Liver (tissue), 9 donors: ENCODE measurements around the gene TNRC6B. TPM values are rescaled to one million over a fixed set of nuclear protein-coding genes. Genes with fewer than 3 reads are reported as not detected.

Experiments
- DNase-seq: peaks from one replicate; pipeline ENCODE4 v3.0.0-alpha.2; 2017; ENCODE audit warnings: low spot score
- H3K27ac ChIP-seq, 2 donors: one replicate each; pipeline ENCODE4 v1.7.0; 2013; ENCODE audit warnings: inconsistent platforms in 2 of 2, low read length in 2 of 2, control low read depth in 1 of 2, low read depth in 1 of 2, mild to moderate bottlenecking in 1 of 2
- H3K27me3 ChIP-seq, 4 donors: one replicate each; pipeline versions ENCODE4 v1.6.1 to v1.7.0; 2013; ENCODE audit warnings: low read length in 3 of 4, inconsistent platforms in 1 of 4, mild to moderate bottlenecking in 1 of 4, moderate library complexity in 1 of 4; ENCODE audit not compliant: control insufficient read depth in 4 of 4, insufficient read depth in 4 of 4
- H3K36me3 ChIP-seq, 4 donors: one replicate each; pipeline versions ENCODE4 v1.6.1 to v1.7.0; 2013; ENCODE audit warnings: low read length in 3 of 4, mild to moderate bottlenecking in 3 of 4, low read depth in 1 of 4, moderate library complexity in 1 of 4; ENCODE audit not compliant: control insufficient read depth in 4 of 4, insufficient read depth in 3 of 4
- H3K4me1 ChIP-seq, 4 donors: one replicate each; pipeline versions ENCODE4 v1.6.1 to v1.7.0; 2013; ENCODE audit warnings: low read length in 3 of 4, mild to moderate bottlenecking in 3 of 4, moderate library complexity in 1 of 4; ENCODE audit not compliant: control insufficient read depth in 4 of 4, insufficient read depth in 4 of 4
- H3K4me3 ChIP-seq, 3 donors: one replicate each; pipeline versions ENCODE4 v1.6.1 to v1.7.0; 2013; ENCODE audit warnings: low read length in 3 of 3, control low read depth in 1 of 3, low read depth in 1 of 3, mild to moderate bottlenecking in 1 of 3
- H3K9ac ChIP-seq, 2 donors: one replicate each; pipeline ENCODE4 v1.7.0; 2013; ENCODE audit warnings: low read length in 2 of 2, mild to moderate bottlenecking in 2 of 2, moderate library complexity in 2 of 2, control low read depth in 1 of 2, low read depth in 1 of 2
- H3K9me3 ChIP-seq, 4 donors: one replicate each; pipeline versions ENCODE4 v1.6.1 to v1.7.0; 2013; ENCODE audit warnings: low read length in 3 of 4; ENCODE audit not compliant: control insufficient read depth in 4 of 4
- FOXA1 ChIP-seq: IDR thresholded peaks from 2 replicates; pipeline ENCODE4 v1.6.1; 2016; ENCODE audit warnings: antibody characterized with exemption
- FOXA2 ChIP-seq: IDR thresholded peaks from 2 replicates; pipeline ENCODE4 v1.6.1; 2016; ENCODE audit warnings: antibody characterized with exemption
- HNF4A ChIP-seq, 2 donors: conservative IDR thresholded peaks; 2 replicates each; pipeline ENCODE4 v1.6.1; 2016; ENCODE audit warnings: antibody characterized with exemption in 2 of 2, mild to moderate bottlenecking in 2 of 2
- JUND ChIP-seq, 2 donors: IDR thresholded peaks; 2 replicates each; pipeline ENCODE4 v1.6.1; 2016; ENCODE audit warnings: antibody characterized with exemption in 2 of 2
- RAD21 ChIP-seq, 2 donors: IDR thresholded peaks; 2 replicates each; pipeline ENCODE4 v1.6.1; 2016; ENCODE audit warnings: antibody characterized with exemption in 2 of 2, mild to moderate bottlenecking in 2 of 2
- REST ChIP-seq: IDR thresholded peaks from 2 replicates; pipeline ENCODE4 v1.6.1; 2016; ENCODE audit warnings: antibody characterized with exemption, mild to moderate bottlenecking
- RXRA ChIP-seq, 2 donors: IDR thresholded peaks; 2 replicates each; pipeline ENCODE4 v1.6.1; 2017 to 2018; ENCODE audit warnings: antibody characterized with exemption in 2 of 2, mild to moderate bottlenecking in 1 of 2
- TAF1 ChIP-seq: conservative IDR thresholded peaks from 2 replicates; pipeline ENCODE4 v1.6.1; 2016; ENCODE audit warnings: antibody characterized with exemption, mild to moderate bottlenecking
- YY1 ChIP-seq: IDR thresholded peaks from 2 replicates; pipeline ENCODE4 v1.6.1; 2016; ENCODE audit warnings: antibody characterized with exemption, mild to moderate bottlenecking
- WGBS: extraction: QIAGEN DNeasy Blood & Tissue Kit; methylation state at CpG from one replicate; pipeline ENCODE4 v1.1.7; 2013; 5-methylcytosine and 5-hydroxymethylcytosine counted together
- polyA plus RNA-seq, 2 donors: library from polyadenylated mRNA; stranded (reverse) in 1 of 2; unstranded in 1 of 2; fragments of 200-250 nt in 1 of 2; fragments of >200 nt in 1 of 2; fragmentation: Nextera tagmentation in 1 of 2; extraction: Ambion mirVana in 1 of 2; gene quantifications; one replicate each; pipeline versions ENCODE4 v1.2.1 to v1.2.3, GENCODE V29; 2013 to 2015
- total RNA-seq, 2 donors: library from RNA; depleted of rRNA; stranded (reverse); fragments of >200 nt; gene quantifications; one replicate each; pipeline ENCODE4 v1.2.3, GENCODE V29; 2014
- TF ChIP-seq, protein P1 (sequence below): fragments of 150-350 bp; IDR thresholded peaks from 2 replicates; pipeline ENCODE4 v1.5.1; 2017; ENCODE audit warnings: improper control_type of control experiment, low read depth, low read length; ENCODE audit not compliant: missing input control
- TF ChIP-seq, protein P2 (sequence below): IDR thresholded peaks from 2 replicates; pipeline ENCODE4 v1.6.1; 2016; ENCODE audit warnings: antibody characterized with exemption
- TF ChIP-seq, protein P3 (sequence below): IDR thresholded peaks from 2 replicates; pipeline ENCODE4 v1.6.1; 2016; ENCODE audit warnings: antibody characterized with exemption
- donor health status: healthy.
- donor health status: healthy.
- donor health status: healthy.
- donor health status: healthy.
- donor health status: healthy.

Gene TNRC6B
- total and polyA plus RNA-seq, 4 donors = 4.6 to 39.1 (median 26.4) TPM

DNA sequence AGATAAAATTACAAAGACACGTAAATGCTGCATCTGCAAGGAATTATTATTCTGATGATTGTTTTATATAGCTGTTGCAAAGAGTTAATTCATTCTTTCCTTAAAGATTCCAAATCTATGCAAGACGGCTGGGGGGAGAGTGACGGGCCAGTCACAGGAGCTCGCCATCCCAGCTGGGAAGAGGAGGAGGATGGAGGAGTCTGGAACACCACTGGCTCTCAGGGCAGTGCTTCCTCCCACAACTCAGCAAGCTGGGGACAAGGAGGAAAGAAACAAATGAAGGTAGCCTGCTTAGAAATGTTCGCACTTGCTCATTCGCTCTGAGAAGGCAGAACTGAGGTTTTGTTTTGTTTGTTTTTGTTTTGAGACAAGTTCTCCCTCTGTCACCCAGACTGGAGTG lies 95.6 kb downstream of the TNRC6B start:
- no peaks in the 10 kb centered on the region for H3K9me3 ChIP-seq
- peaks cover 0 to 14% (median 7%) of the 10 kb centered on the region in 4 donors for H3K36me3 ChIP-seq
- H3K9ac ChIP-seq = no peak overlapping the region
- H3K27me3 ChIP-seq = no peaks in the 10 kb centered on the region
- H3K27ac ChIP-seq = peak overlapping the region in 1 of 2 donors; percentile 13
- DNase-seq = no peak
- H3K4me3 ChIP-seq = no peak overlapping the region
- TF ChIP-seq, protein P1, sequence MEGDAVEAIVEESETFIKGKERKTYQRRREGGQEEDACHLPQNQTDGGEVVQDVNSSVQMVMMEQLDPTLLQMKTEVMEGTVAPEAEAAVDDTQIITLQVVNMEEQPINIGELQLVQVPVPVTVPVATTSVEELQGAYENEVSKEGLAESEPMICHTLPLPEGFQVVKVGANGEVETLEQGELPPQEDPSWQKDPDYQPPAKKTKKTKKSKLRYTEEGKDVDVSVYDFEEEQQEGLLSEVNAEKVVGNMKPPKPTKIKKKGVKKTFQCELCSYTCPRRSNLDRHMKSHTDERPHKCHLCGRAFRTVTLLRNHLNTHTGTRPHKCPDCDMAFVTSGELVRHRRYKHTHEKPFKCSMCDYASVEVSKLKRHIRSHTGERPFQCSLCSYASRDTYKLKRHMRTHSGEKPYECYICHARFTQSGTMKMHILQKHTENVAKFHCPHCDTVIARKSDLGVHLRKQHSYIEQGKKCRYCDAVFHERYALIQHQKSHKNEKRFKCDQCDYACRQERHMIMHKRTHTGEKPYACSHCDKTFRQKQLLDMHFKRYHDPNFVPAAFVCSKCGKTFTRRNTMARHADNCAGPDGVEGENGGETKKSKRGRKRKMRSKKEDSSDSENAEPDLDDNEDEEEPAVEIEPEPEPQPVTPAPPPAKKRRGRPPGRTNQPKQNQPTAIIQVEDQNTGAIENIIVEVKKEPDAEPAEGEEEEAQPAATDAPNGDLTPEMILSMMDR = no peak
- no peak for TF ChIP-seq FOXA1
- WGBS = 91% methylated on average over 6 of the region's 6 CpGs
- peaks cover 0 to 14% (median 7%) of the 10 kb centered on the region in 4 donors for H3K4me1 ChIP-seq

DNA sequence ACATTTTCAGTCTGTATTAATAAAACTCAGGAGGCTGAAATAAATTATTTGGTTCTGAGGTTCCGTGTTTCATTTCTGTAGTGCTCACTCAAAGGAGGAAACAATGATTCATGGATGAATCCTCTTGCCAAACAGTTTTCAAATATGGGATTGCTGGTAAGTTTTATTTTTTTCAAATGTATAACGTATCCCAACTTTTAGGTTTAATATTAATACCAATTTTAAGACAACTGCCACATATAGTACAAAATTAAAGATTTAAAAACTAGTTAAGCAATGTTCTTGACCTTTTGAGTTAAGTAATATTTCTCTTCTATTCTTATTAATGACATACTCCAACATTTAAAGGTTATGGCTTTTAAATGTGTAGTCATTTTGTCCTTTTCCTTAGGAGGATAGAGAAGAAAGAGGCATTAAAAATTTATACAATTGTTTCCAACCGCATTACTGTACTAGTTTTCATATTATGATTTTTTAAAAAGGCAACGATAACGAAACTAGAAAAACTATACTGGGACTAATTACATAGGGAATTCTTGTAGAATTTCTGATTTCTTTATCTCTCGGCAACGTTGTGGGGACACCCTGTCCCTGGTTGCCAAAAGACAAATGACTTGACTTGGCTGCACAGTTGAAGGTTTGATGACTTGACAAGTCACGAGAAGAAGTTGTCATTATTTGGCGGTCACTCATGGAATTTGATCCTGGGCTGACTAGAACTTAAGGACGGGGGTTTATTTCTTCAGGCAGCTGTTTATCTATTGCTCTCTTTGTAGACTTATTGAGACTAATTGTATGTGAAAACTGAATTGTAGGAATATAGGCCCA lies 99.5 kb downstream of the TNRC6B start:
- WGBS = 79% methylated on average over 10 of the region's 10 CpGs
- Histone ChIP-seq H3K36me3 (peaks cover 2 to 20% (median 17%) of the 10 kb centered on the region in 4 donors), H3K9me3 (no peaks in the 10 kb centered on the region), H3K27ac (peak overlapping the region; percentile 95), H3K4me3 (no peak overlapping the region), H3K27me3 (no peaks in the 10 kb centered on the region), H3K4me1 (peaks cover 0 to 14% (median 7%) of the 10 kb centered on the region in 4 donors), H3K9ac (peak overlapping the region; percentile 61 to 90)
- DNase-seq = no peak
- TF ChIP-seq FOXA2 (no peak), TAF1 (no peak), JUND (IDR thresholded peaks at IDR 0.05) (peak in 1 of 2 donors; percentile 16), RAD21 (IDR thresholded peaks at IDR 0.05) (no peak), RXRA (IDR thresholded peaks at IDR 0.05) (no peak), YY1 (no peak), HNF4A (conservative IDR thresholded peaks at IDR 0.05) (no peak), REST (no peak)
- TF ChIP-seq, protein P2, sequence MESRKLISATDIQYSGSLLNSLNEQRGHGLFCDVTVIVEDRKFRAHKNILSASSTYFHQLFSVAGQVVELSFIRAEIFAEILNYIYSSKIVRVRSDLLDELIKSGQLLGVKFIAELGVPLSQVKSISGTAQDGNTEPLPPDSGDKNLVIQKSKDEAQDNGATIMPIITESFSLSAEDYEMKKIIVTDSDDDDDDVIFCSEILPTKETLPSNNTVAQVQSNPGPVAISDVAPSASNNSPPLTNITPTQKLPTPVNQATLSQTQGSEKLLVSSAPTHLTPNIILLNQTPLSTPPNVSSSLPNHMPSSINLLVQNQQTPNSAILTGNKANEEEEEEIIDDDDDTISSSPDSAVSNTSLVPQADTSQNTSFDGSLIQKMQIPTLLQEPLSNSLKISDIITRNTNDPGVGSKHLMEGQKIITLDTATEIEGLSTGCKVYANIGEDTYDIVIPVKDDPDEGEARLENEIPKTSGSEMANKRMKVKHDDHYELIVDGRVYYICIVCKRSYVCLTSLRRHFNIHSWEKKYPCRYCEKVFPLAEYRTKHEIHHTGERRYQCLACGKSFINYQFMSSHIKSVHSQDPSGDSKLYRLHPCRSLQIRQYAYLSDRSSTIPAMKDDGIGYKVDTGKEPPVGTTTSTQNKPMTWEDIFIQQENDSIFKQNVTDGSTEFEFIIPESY = peak; percentile 7
- TF ChIP-seq, protein P3, sequence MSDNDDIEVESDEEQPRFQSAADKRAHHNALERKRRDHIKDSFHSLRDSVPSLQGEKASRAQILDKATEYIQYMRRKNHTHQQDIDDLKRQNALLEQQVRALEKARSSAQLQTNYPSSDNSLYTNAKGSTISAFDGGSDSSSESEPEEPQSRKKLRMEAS = no peak
- TF ChIP-seq, protein P1 = no peak
